DMS 273 (cell line): ENCODE results near the gene FAM234A.

Source experiments
- DNase-seq: peaks from one replicate; lab custom pipeline; 2025; ENCODE audit not compliant: unreplicated experiment; lab: John Stamatoyannopoulos, UW

Gene FAM234A

GRCh38 chr16:293043-293775 is 58.6 kb downstream of the FAM234A start:
- DNase-seq: no peak

DNA sequence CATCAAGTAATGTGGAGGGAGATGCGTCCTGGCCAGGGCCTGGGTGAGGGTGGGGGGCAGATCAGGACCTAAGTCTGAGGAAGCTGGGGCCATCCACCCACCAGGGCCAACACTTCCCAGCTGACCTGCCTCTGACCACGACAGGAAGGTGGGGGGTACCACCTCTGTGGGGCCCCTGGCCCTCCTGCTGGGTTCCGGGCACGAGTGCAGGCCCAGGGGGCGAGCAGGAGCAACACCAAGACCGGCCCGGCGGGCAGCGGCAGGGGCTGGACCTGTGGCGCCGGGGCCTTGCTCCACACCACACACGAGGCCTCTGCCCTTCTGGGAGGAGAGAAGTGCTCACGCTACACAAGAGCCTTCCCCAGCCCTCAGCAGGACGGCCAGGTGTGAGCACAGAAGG is 61.7 kb downstream of the FAM234A start:
- DNase-seq: no peak

DNA sequence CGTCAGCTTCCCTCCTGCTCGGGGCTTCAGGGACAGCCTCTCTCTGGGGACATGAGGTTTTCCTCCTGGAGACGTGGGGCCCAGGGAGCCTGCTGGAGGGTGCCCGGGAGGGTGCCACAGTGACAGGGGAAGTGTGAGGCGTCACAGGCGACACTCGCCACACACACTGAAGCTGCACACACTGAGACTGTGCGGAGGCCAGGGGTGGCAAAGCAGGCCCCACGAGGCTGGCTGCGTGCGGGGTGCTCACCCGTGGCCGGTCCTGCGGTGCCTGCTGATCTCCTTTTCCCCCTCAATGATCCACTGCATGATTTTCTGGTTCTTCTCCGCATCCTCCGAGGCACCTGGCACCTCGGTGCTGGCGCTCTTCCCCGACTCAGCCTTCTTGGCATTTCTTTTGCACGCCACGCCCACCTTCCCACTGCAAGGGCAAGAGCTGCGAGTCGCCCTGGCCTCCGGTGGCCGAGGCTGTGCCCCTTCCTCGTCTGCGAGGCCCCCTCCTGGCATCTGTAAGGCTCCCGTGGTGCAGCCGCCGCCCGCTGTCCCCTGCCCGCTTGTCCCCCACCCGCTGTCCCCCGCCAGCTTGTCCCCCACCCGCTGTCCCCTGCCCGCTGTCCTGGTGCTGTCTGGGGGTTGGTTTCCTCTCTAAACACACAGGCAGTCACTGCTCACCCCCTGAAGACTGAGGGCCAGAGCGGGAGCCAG is 62.3 kb downstream of the FAM234A start:
- DNase-seq: no peak

GRCh38 chr16:297832-298231 is 63.2 kb downstream of the FAM234A start:
- DNase-seq: no peak

- no peak for DNase-seq
Observed at GRCh38 chr16:301235-301634, 66.6 kb downstream of the FAM234A start.

GRCh38 chr16:301950-302349 is 67.3 kb downstream of the FAM234A start:
- no peak for DNase-seq

GRCh38 chr16:303760-304505 is 69.3 kb downstream of the FAM234A start:
- DNase-seq: no peak

GRCh38 chr16:305916-306626 is 71.5 kb downstream of the FAM234A start:
- no peak for DNase-seq

GRCh38 chr16:306911-307370 is 72.3 kb downstream of the FAM234A start:
- DNase-seq: no peak

DNA sequence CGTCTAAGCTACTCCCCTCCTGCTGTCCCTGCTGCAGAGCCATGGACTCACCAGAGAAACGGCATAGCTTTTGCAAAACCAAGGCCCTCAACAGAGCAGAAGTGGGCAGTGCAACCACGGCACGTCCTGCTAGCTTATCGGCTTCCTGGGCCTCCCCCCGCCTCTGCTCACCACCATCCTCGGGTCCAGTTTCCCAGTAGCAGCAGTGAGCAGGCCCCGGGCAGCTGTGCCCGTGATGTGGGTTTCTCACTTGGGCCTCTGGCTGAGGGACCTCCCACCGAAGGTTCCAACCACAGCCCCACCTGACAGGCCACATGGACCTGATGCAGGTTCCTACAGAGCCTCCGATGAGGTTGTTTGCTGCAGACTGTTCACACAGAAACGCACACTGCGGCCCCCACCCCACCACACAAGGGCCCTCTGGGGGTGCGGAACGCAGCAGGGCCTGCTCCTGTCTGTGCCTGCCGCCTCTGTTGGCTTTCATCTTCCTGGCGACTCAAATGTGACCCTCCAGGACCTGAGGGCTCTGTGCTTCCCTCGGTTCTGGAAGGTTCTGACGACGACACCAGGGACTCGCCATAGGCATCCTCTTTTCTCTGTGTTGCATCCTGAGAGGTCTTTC is 73.2 kb downstream of the FAM234A start:
- DNase-seq: no peak

DNA sequence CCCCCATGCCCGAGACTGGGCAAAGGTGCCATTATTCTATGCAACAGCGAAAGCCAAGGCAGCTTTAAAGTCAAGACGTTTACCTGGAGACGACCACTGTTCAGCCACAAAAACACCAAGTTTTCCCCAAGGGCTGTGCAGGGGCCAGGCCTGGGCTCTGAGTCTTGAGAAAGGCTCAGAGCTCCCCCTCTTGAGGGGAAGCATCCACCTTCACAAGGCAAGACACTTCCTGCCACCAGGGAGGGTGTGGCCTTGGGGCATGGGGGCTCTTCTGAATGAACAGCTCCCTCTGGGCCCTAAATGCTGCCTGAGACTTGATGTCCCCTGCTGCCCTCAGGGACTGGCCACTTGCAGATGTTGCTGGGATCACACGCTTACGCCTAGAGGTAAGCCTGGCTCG is 74.9 kb downstream of the FAM234A start:
- no peak for DNase-seq

GRCh38 chr16:311725-312124 is 77.1 kb downstream of the FAM234A start:
- no peak for DNase-seq

- no peak for DNase-seq
Observed at GRCh38 chr16:314351-314750, 79.7 kb downstream of the FAM234A start.

DNA sequence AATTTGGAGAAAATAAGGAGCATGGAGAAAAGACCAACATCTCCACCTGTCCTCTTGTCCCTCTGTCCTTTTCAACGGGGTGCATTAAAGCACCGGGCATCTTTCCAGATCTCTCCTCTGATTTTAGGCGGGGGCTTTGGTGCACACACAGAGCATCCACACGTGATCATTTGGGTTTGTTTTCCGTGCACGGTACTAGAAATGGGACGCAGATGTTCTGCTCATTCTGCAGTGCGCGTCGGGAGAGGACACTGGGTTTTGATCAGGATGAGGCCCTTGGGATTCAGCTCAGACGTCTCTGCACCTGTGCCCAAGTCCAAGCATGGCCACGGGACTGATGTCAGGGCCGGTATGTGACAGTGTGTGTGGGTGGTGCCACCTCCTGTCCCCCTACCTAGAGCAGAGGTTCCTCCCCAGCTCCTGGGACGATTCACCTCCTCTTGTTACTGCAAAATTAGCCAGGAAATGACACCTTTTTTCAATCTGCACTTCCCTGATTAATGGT is 80.2 kb downstream of the FAM234A start:
- no peak for DNase-seq
